ENCODE data around the gene R3HDM1. TPM values are rescaled to one million over a fixed set of nuclear protein-coding genes. Genes with fewer than 3 reads are reported as not detected.

The R3HDM1 gene
- polyA plus RNA-seq, 1 donor from 2014 or later: 30.3 TPM

DNA sequence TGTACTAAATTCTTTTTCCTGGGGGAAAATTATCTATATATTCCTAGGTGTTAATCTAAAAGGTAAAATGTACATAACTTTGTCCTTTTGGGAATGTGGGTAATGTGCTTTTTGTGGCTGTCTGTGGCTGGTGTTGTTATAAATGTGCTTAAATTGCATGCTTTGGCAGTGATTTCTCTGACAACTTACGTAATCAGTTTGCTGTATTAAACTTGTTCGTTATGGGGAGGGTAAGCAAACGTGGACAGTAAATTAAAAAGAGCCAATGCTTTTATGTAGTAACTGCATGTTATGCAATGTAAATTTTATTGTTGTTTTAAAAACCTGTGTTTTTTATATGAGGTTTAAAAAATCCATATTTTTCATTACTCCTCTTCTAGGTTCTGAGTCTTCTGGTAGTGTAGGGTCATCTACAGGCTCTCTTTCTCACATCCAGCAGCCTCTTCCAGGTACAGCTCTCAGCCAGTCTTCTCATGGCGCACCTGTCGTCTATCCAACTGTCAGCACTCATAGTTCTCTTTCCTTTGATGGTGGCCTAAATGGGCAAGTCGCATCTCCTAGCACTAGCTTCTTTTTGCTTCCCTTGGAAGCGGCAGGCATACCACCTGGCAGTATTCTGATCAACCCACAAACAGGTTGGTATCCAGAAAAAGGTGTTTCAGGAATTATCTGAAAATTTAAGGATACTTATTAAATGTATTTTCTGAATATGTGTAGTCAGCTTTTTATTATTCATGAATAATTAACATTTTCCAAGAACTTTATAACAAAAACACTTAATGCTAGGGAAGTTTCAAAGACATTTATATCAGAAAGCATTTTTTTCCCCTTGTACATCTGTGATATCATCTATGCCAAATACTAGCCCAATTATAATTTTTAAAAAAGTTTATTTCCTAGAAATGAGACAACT is 110.1 kb downstream of the R3HDM1 start:
- no peak overlapping the region for H3K4me3 ChIP-seq (ENCODE audit: low read length)
- no peaks in the 10 kb centered on the region for H3K9me3 ChIP-seq (ENCODE audit: low read length)
- no peaks in the 10 kb centered on the region for H4K20me1 ChIP-seq (ENCODE audit: insufficient read depth)
- H3K27me3 ChIP-seq (ENCODE audit: insufficient read depth, low read depth, low read length): no peaks in the 10 kb centered on the region
- H3K4me2 ChIP-seq (ENCODE audit: low read length): no peak overlapping the region
- H3F3A ChIP-seq (ENCODE audit: insufficient read depth, low read length, poor library complexity, severe bottlenecking): no peaks in the 10 kb centered on the region
- H3K36me3 ChIP-seq (ENCODE audit: insufficient read depth, low read length): peaks cover 12% of the 10 kb centered on the region
- no peaks in the 10 kb centered on the region for H3K79me2 ChIP-seq (replicated peaks; ENCODE audit: insufficient read depth, low read length)
- TF ChIP-seq REST (IDR thresholded peaks at IDR 0.05; ENCODE audit: borderline replicate concordance) (no peak), SMC3 (conservative IDR thresholded peaks at IDR 0.05; ENCODE audit: poor library complexity) (no peak), TAF1 (IDR thresholded peaks at IDR 0.05; ENCODE audit: low read depth) (no peak), POLR2AphosphoS5 (IDR thresholded peaks at IDR 0.05) (no peak), EZH2 (IDR thresholded peaks at IDR 0.05; ENCODE audit: borderline replicate concordance, insufficient read depth, low read length, poor library complexity, severe bottlenecking) (no peak), RAD21 (conservative IDR thresholded peaks at IDR 0.05) (no peak), MXI1 (conservative IDR thresholded peaks at IDR 0.05; ENCODE audit: poor library complexity, severe bottlenecking) (no peak), EP300 (conservative IDR thresholded peaks at IDR 0.05; ENCODE audit: poor library complexity, severe bottlenecking) (no peak)
- TF ChIP-seq, protein P1, sequence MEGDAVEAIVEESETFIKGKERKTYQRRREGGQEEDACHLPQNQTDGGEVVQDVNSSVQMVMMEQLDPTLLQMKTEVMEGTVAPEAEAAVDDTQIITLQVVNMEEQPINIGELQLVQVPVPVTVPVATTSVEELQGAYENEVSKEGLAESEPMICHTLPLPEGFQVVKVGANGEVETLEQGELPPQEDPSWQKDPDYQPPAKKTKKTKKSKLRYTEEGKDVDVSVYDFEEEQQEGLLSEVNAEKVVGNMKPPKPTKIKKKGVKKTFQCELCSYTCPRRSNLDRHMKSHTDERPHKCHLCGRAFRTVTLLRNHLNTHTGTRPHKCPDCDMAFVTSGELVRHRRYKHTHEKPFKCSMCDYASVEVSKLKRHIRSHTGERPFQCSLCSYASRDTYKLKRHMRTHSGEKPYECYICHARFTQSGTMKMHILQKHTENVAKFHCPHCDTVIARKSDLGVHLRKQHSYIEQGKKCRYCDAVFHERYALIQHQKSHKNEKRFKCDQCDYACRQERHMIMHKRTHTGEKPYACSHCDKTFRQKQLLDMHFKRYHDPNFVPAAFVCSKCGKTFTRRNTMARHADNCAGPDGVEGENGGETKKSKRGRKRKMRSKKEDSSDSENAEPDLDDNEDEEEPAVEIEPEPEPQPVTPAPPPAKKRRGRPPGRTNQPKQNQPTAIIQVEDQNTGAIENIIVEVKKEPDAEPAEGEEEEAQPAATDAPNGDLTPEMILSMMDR (IDR thresholded peaks at IDR 0.05; ENCODE audit: poor library complexity, severe bottlenecking): no peak
- no peaks in the 10 kb centered on the region for H3K9me2 ChIP-seq (ENCODE audit: insufficient read depth, low read length)
- H2AFZ ChIP-seq (ENCODE audit: low read depth, low read length): no peak overlapping the region
- no peak overlapping the region for H3K27ac ChIP-seq (ENCODE audit: low read length)
- no peak overlapping the region for H3K9ac ChIP-seq (ENCODE audit: low read length)

DNA sequence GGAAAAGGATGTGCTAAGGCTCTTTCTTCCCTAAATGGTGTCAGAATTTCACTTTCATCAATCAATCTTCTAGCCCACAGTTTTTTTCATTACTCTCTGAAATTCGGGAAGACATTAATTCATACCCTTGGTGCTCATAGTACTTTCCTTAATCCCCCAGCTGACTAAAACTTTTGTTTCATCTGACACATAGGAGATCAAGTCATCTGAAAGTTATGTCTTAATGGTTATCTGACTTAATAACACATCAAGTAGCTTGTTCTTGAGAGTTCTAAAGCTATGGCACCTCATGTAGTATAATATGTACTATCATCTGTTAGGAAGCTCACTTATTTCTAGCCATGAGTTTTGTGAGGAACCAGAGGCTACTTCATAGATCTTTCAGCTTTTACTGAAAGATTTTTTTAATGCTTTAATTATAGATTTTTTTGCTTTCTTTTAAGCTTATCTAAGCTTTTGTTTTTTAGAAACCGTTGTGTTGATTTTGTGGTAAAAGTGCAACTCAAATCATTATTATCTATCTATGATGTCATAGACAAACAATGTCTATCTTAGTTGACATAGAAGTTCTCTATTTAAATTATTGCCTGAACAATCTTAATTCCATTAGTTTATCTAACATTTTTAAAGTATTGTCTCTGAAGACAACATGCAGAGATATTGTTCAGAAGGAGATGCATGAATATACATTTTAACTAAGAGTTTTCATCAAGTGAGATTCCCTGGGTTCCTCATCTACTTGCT is 116.7 kb downstream of the R3HDM1 start:
- peaks cover 6% of the 10 kb centered on the region for H3F3A ChIP-seq (ENCODE audit: insufficient read depth, low read length, poor library complexity, severe bottlenecking)

More for the DNA sequence above, 116.7 kb downstream of the R3HDM1 start:
- no peak overlapping the region for H3K27ac ChIP-seq (ENCODE audit: low read length)
- H3K9ac ChIP-seq (ENCODE audit: low read length): no peak overlapping the region
- H3K4me2 ChIP-seq (ENCODE audit: low read length): no peak overlapping the region
- H3K9me2 ChIP-seq (ENCODE audit: insufficient read depth, low read length): no peaks in the 10 kb centered on the region
- no peaks in the 10 kb centered on the region for H3K9me3 ChIP-seq (ENCODE audit: low read length)
- no peaks in the 10 kb centered on the region for H3K79me2 ChIP-seq (replicated peaks; ENCODE audit: insufficient read depth, low read length)
- H2AFZ ChIP-seq (ENCODE audit: low read depth, low read length): no peak overlapping the region
- no peaks in the 10 kb centered on the region for H4K20me1 ChIP-seq (ENCODE audit: insufficient read depth)
- no peak overlapping the region for H3K4me3 ChIP-seq (ENCODE audit: low read length)
- H3K27me3 ChIP-seq (ENCODE audit: insufficient read depth, low read depth, low read length): no peaks in the 10 kb centered on the region
- TF ChIP-seq, protein P1 (IDR thresholded peaks at IDR 0.05; ENCODE audit: poor library complexity, severe bottlenecking): no peak
- TF ChIP-seq RAD21 (conservative IDR thresholded peaks at IDR 0.05) (no peak), EZH2 (IDR thresholded peaks at IDR 0.05; ENCODE audit: borderline replicate concordance, insufficient read depth, low read length, poor library complexity, severe bottlenecking) (no peak), MXI1 (conservative IDR thresholded peaks at IDR 0.05; ENCODE audit: poor library complexity, severe bottlenecking) (no peak)
- peaks cover 5% of the 10 kb centered on the region for H3K36me3 ChIP-seq (ENCODE audit: insufficient read depth, low read length)
